Raji (cell line): ENCODE data around the gene HSFX4.

ENCODE experiments used
- POLR2A ChIP-seq: IDR thresholded peaks from 2 replicates; pipeline ENCODE4 v1.6.1; 2011; ENCODE audit warnings: low read depth, low read length, control low read depth; ENCODE audit not compliant: insufficient read depth

HSFX4 gene

GRCh38 chrX:149939905-149940673 is 10.7 kb downstream of the HSFX4 start:
- peak; percentile 43; the same call in 1 of the 2 replicates for TF ChIP-seq POLR2A

- no peak for TF ChIP-seq POLR2A
Measured at GRCh38 chrX:149948016-149948415, 18.6 kb downstream of the HSFX4 start.

GRCh38 chrX:149949743-149950436 is 20.5 kb downstream of the HSFX4 start:
- no peak for TF ChIP-seq POLR2A

GRCh38 chrX:149950681-149951080 is 21.3 kb downstream of the HSFX4 start:
- no peak for TF ChIP-seq POLR2A

GRCh38 chrX:149961572-149961971 is 32.2 kb downstream of the HSFX4 start:
- no peak for TF ChIP-seq POLR2A

GRCh38 chrX:149962010-149962409 is 32.6 kb downstream of the HSFX4 start:
- no peak for TF ChIP-seq POLR2A

- TF ChIP-seq POLR2A: no peak
Measured at GRCh38 chrX:149962859-149963757, 33.7 kb downstream of the HSFX4 start.

- TF ChIP-seq POLR2A: no peak
Measured at GRCh38 chrX:149979126-149979644, 49.8 kb downstream of the HSFX4 start.
